HCEC 1CT (cell line): ENCODE measurements around the gene PRKCG.
"Not testable (repeated sequence)": the region's sequence is repeated elsewhere in the genome, so short reads cannot be mapped to it uniquely, and the experiment has no call there.

ENCODE experiments used
- DNase-seq: peaks from one replicate; pipeline ENCODE4 v3.0.0-alpha.2; 2017

The PRKCG gene

DNA sequence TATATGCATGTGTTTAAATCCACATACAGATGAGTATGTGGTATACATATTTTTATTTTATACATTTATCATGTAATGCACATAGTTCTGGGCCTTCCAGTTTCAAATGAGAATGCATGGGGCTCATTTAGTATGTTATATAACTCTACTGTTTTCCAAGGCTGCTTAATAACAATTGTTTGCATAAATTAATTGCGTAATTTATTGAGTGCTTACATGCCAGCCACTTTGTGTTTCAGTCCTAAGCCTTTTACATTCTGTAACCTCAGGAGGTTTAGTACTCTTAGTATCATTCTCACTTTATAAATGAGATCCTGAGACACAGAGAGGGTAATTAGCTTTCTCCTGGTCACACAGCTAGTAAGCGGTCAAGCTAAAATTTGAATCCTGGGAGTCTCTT lies 64.0 kb downstream of the PRKCG start:
- DNase-seq = no peak

DNA sequence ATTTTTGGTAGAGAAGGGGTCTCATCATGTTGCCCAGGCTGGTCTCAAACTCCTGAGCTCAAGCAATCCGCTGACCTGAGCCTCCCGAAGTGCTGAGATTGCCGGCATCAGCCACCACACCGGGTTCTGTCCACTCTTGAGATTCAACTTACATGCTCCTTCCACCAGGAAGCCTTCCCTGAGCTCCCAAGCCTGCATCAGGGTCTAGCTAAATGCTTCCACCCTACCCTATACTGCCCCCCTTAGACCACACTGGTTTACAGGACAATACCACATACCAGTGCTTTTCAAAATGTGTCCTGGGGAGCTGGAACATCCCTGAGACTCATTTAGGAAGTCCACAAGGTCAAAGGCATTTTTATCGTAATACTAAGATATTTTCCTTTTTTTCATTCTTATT lies 65.6 kb downstream of the PRKCG start:
- DNase-seq = no peak

DNA sequence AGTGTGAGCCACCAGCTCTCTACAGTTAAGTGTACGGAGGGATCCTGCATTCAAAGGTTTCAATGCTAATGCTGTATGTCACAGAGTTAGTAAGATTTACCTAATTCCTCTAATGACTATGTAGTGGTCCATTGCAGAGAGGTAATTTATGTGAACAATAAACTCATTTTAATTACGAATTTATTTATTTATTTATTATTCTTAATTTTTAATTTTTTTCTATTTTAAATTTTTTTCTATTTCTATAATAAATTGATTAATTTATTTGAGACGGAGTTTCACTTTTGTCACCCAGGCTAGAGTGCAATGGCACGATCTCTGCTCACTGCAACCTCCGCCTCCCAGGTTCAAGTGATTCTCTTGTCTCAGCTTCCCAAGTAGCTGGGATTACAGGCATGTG lies 66.6 kb downstream of the PRKCG start:
- not testable (repeated sequence) for DNase-seq

DNA sequence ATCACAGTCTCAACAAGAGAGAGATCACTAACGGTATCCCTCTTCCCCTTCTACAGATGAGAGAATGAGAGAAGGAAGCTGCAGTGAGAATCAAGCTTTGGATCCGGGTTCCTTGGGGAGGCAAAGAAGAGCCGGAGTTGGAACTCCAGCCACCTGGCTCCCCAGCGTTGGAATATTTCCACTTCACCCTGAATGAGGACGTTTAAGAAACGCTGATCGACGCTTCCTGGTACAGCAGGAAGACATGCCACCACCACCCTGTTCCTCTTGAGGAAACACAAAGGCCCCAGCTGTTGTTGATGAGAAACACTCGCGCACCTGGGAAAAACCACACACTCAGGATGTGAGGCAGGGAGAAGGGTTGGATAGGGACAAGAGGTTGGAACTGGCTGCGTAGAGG lies 69.4 kb downstream of the PRKCG start:
- no peak for DNase-seq

DNA sequence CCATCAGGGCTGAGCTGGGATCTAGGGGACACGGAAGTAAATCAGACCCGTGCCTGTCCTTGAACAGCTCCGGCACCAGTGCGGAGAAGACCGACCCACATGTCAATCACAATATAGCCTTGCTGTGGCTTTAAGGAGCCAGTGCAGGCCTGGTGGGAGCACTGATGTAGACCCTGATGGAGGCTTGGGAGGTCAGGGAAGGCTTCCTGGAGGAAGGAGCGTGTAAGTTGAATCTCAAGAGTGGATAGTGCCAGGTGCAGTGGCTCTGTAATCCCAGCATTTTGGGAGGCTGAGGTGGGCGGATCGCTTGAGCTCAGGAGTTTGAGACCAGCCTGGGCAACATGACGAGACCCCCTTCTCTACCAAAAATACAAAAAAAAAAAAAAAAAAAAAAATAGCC lies 70.0 kb downstream of the PRKCG start:
- no peak for DNase-seq

DNA sequence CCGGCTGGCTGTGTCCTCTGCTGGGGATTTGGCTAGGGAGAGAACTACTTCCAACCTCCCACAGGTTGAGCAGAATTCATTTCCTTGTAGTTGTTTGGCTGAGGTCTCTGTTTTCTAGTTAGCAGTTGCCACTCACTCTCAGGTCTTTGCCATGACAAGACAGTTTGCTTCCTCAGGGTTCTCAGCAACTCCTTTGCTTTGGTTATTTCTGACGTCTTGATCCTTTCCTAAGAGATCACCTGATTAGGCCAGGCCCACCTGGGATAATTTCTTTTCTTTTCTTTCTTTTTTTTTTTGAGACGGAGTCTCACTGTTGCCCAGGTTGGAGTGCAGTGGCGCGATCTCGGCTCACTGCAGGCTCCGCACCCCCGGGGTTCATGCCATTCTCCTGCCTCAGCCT lies 71.4 kb downstream of the PRKCG start:
- no peak for DNase-seq
